Measurements from ENCODE around the gene TUBD1. TPM values are rescaled to one million over a fixed set of nuclear protein-coding genes. Genes with fewer than 3 reads are reported as not detected.

TUBD1 gene
- total RNA-seq, 1 experiment from 2014 or later: 12.5 TPM

DNA sequence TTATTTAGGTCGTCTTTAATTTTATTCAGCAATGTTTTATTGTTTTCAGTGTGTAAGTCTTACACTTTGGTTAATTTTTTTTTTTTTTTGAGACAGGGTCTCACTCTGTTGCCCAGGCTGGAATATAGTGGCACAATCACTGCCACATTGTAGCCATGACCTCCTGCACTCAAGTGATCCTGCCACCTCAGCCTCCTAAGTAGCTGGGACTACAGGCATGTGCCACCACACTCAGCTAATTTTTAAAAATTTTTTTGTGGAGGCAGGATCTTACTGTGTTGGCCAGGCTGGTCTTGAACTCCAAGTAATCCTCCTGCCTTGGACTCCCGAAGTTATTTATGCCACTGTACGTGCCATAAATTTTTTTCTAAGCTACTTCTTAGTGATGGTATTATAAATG is 14.7 kb upstream of the TUBD1 start:
- intact Hi-C loops (cut with micrococcal nuclease; ENCODE audit: unreplicated experiment): no loop called here
- TF ChIP-seq, protein P1, sequence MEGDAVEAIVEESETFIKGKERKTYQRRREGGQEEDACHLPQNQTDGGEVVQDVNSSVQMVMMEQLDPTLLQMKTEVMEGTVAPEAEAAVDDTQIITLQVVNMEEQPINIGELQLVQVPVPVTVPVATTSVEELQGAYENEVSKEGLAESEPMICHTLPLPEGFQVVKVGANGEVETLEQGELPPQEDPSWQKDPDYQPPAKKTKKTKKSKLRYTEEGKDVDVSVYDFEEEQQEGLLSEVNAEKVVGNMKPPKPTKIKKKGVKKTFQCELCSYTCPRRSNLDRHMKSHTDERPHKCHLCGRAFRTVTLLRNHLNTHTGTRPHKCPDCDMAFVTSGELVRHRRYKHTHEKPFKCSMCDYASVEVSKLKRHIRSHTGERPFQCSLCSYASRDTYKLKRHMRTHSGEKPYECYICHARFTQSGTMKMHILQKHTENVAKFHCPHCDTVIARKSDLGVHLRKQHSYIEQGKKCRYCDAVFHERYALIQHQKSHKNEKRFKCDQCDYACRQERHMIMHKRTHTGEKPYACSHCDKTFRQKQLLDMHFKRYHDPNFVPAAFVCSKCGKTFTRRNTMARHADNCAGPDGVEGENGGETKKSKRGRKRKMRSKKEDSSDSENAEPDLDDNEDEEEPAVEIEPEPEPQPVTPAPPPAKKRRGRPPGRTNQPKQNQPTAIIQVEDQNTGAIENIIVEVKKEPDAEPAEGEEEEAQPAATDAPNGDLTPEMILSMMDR (IDR thresholded peaks at IDR 0.05): no peak
- TF ChIP-seq TCF7L2 (IDR thresholded peaks at IDR 0.05; ENCODE audit: low read depth, low read length) (no peak), POLR2AphosphoS5 (IDR thresholded peaks at IDR 0.05; ENCODE audit: low read depth, low read length) (no peak)
- TF ChIP-seq, protein P2, sequence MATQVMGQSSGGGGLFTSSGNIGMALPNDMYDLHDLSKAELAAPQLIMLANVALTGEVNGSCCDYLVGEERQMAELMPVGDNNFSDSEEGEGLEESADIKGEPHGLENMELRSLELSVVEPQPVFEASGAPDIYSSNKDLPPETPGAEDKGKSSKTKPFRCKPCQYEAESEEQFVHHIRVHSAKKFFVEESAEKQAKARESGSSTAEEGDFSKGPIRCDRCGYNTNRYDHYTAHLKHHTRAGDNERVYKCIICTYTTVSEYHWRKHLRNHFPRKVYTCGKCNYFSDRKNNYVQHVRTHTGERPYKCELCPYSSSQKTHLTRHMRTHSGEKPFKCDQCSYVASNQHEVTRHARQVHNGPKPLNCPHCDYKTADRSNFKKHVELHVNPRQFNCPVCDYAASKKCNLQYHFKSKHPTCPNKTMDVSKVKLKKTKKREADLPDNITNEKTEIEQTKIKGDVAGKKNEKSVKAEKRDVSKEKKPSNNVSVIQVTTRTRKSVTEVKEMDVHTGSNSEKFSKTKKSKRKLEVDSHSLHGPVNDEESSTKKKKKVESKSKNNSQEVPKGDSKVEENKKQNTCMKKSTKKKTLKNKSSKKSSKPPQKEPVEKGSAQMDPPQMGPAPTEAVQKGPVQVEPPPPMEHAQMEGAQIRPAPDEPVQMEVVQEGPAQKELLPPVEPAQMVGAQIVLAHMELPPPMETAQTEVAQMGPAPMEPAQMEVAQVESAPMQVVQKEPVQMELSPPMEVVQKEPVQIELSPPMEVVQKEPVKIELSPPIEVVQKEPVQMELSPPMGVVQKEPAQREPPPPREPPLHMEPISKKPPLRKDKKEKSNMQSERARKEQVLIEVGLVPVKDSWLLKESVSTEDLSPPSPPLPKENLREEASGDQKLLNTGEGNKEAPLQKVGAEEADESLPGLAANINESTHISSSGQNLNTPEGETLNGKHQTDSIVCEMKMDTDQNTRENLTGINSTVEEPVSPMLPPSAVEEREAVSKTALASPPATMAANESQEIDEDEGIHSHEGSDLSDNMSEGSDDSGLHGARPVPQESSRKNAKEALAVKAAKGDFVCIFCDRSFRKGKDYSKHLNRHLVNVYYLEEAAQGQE (IDR thresholded peaks at IDR 0.05; ENCODE audit: insufficient read depth in 1 of 2, low read depth in 2 of 2, low read length in 1 of 2): no peak
- H3K4me1 ChIP-seq (ENCODE audit: control insufficient read depth, insufficient read depth, low read length): no peaks in the 10 kb centered on the region; the same call in 1 of the 2 replicates
- H3K9me3 ChIP-seq (ENCODE audit: control insufficient read depth, insufficient read depth, low read depth, low read length): no peaks in the 10 kb centered on the region
- ChIA-PET POLR2A (no interaction called here), CTCF (no interaction called here)
- no peak for DNase-seq (ENCODE audit: low read depth, low spot score)
- H3K36me3 ChIP-seq (ENCODE audit: control insufficient read depth, insufficient read depth, low read length): peaks cover 3% of the 10 kb centered on the region; the same call in 1 of the 2 replicates
- no peaks in the 10 kb centered on the region for H3K27me3 ChIP-seq (ENCODE audit: control insufficient read depth, insufficient read depth, low read length)
- no peak overlapping the region for H3K4me3 ChIP-seq (ENCODE audit: low read depth in 2 of 2, low read length in 2 of 2)
- in situ Hi-C loops (cut with HindIII; ENCODE audit: low pct_unique_long_range_greater_than_20kb, low sequenced_read_pairs): no loop called here
- no TSS peak for BruUV-seq (replicated peaks)
- H3K27ac ChIP-seq (ENCODE audit: low read length): no peak overlapping the region
- ATAC-seq: no peak

DNA sequence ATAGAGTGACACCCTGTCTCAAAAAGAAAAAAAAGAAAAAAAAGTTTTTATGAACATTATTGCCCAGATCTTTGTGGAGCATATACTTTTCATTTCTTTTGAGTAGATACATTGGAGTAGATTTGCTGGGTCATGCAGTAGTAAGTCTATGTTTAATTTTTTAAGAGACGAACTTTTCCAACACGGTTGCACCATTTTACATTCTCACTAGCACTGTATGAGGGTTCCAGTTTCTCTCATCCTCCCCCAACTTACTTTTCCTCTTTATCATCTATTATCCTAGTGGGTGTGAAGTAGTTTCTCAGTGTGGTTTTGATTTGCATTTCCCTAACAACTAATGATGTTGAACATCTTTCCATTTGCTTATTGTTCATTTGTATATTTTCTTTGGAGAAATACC is 10.7 kb upstream of the TUBD1 start:
- no peaks in the 10 kb centered on the region for H3K9me3 ChIP-seq (ENCODE audit: control insufficient read depth, insufficient read depth, low read depth, low read length)
- TF ChIP-seq POLR2AphosphoS5 (IDR thresholded peaks at IDR 0.05; ENCODE audit: low read depth, low read length) (no peak), SIN3A (IDR thresholded peaks at IDR 0.05; ENCODE audit: borderline replicate concordance, insufficient read depth, low read depth, low read length) (no peak), TCF7L2 (IDR thresholded peaks at IDR 0.05; ENCODE audit: low read depth, low read length) (no peak)
- TF ChIP-seq, protein P1 (IDR thresholded peaks at IDR 0.05): no peak
- TF ChIP-seq, protein P2 (IDR thresholded peaks at IDR 0.05; ENCODE audit: insufficient read depth in 1 of 2, low read depth in 2 of 2, low read length in 1 of 2): no peak
- H3K4me1 ChIP-seq (ENCODE audit: control insufficient read depth, insufficient read depth, low read length): no peaks in the 10 kb centered on the region; the same call in 1 of the 2 replicates
- no peak overlapping the region for H3K4me3 ChIP-seq (ENCODE audit: low read depth in 2 of 2, low read length in 2 of 2)
- H3K36me3 ChIP-seq (ENCODE audit: control insufficient read depth, insufficient read depth, low read length): no peaks in the 10 kb centered on the region
- no TSS peak for BruUV-seq (replicated peaks)
- no peak overlapping the region for H3K27ac ChIP-seq (ENCODE audit: low read length)
- H3K27me3 ChIP-seq (ENCODE audit: control insufficient read depth, insufficient read depth, low read length): no peaks in the 10 kb centered on the region
- DNase-seq (ENCODE audit: low read depth, low spot score) (no peak), ATAC-seq (no peak)
- in situ Hi-C loops (cut with HindIII; ENCODE audit: low pct_unique_long_range_greater_than_20kb, low sequenced_read_pairs) (no loop called here), intact Hi-C loops (cut with micrococcal nuclease; ENCODE audit: unreplicated experiment) (no loop called here)
- ChIA-PET CTCF (interaction anchor here (1.0 kb wide), 1 partner anchor 11 kb away, joined by 5 read pairs; no protein-coding TSS in a partner anchor), POLR2A (no interaction called here)

Measured in Panc1 (cell line).